Transverse colon (tissue), 4 donors: ENCODE data around the gene NDE1. TPM values are rescaled to one million over a fixed set of nuclear protein-coding genes. Genes with fewer than 3 reads are reported as not detected.

Source experiments
- DNase-seq: peaks from one replicate; pipeline ENCODE4 v3.0.0-alpha.2; 2019
- H3K27ac ChIP-seq, 4 donors: fragments of 200-600 bp; sonication (generic); 2 replicates each; pipeline ENCODE4 v1.5.1; 2016 to 2018; ENCODE audit warnings: inconsistent platforms in 4 of 4
- H3K27me3 ChIP-seq: fragments of 200-600 bp; sonication (generic); 2 replicates; pipeline ENCODE4 v1.5.1; 2017; ENCODE audit warnings: inconsistent platforms
- H3K36me3 ChIP-seq, 4 donors: fragments of 200-600 bp; sonication (generic); 2 replicates each; pipeline ENCODE4 v1.5.1; 2017 to 2019; ENCODE audit warnings: inconsistent platforms in 4 of 4
- H3K4me1 ChIP-seq, 4 donors: fragments of 200-600 bp; sonication (generic); 2 replicates each; pipeline ENCODE4 v1.5.1; 2017 to 2020; ENCODE audit warnings: inconsistent platforms in 4 of 4
- H3K4me3 ChIP-seq, 4 donors: fragments of 200-600 bp; sonication (generic); 1 replicate in 1 of 4; 2 replicates in 3 of 4; pipeline versions ENCODE4 v1.5.1 to v1.6.1; 2017 to 2019; ENCODE audit warnings: inconsistent platforms in 4 of 4
- H3K9me3 ChIP-seq, 2 donors: fragments of 200-600 bp; sonication (generic); 2 replicates each; pipeline ENCODE4 v1.5.1; 2017 to 2019; ENCODE audit warnings: inconsistent platforms in 2 of 2
- EP300 ChIP-seq: sonication (generic); formaldehyde crosslinking; IDR thresholded peaks from one replicate; pipeline ENCODE4 v1.6.1; 2017; ENCODE audit warnings: antibody characterized with exemption, low read depth
- POLR2A ChIP-seq: fragments of 450-650 bp; IDR thresholded peaks from one replicate; pipeline ENCODE4 v1.6.1; 2016; ENCODE audit warnings: antibody characterized with exemption, mild to moderate bottlenecking, moderate library complexity
- POLR2AphosphoS5 ChIP-seq, 3 donors: sonication (generic); formaldehyde crosslinking; IDR thresholded peaks; one replicate each; pipeline ENCODE4 v1.6.1; 2016; ENCODE audit warnings: antibody characterized with exemption in 3 of 3
- WGBS, 2 donors: methylation state at CpG; one replicate each; pipeline ENCODE4 v1.1.5; 2018; ENCODE audit warnings: low coverage in 1 of 2; 5-methylcytosine and 5-hydroxymethylcytosine counted together
- in situ Hi-C, 4 donors: fragments of 200-750 bp; cut with MboI; loops; one replicate each; pipeline versions ENCODE4 v1.15.0 to v1.15.1; 2017; ENCODE audit warnings: low sequenced_read_pairs in 3 of 4, low pct_ligation_motif_present in 1 of 4, low pct_unique_long_range_greater_than_20kb in 1 of 4
- intact Hi-C: fragments of 100-400 bp; cut with DNase I; formaldehyde crosslinking; loops from one replicate; pipeline ENCODE4 v1.15.1; 2023; ENCODE audit warnings: low total_unique reads
- total RNA-seq, 4 donors: library from RNA; depleted of rRNA; stranded (reverse); fragments of >200 nt; gene quantifications; one replicate each; pipeline ENCODE4 v1.1.0, GENCODE V29; 2016
- TF ChIP-seq, protein P1 (sequence below), 5 experiments: fragments of 200-600 bp in 3 of 5; fragments of 450-650 bp in 2 of 5; sonication (generic) in 3 of 5; IDR thresholded peaks; 1 replicate in 2 of 5; 2 replicates in 3 of 5; pipeline ENCODE4 v1.5.1; 2016 to 2017; ENCODE audit warnings: antibody characterized with exemption in 5 of 5, inconsistent platforms in 3 of 5, mild to moderate bottlenecking in 2 of 5, moderate library complexity in 1 of 5

Gene NDE1
- total RNA-seq, 4 donors from 2014 or later = 21.0 to 47.6 (median 36.3) TPM

DNA sequence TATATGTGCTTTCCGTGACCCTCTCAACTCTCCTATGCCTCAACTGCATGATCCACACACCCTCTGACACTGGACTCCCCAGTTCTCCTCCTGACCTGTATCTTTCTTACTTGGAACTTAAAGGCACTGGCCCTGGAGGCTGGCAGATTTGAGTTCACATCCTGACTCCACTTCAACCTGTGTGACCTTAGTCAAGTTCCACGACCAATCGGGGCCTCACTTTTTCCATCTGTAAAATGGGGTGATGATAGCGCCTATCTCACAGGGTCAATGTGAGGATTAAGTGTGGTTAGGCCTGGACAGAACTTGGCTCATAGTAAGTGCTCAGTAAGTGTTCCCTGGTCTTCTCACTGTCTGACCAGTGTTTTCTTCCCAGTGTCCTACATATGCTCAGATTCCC is 32.1 kb upstream of the NDE1 start:
- Histone ChIP-seq H3K9me3 (no peaks in the 10 kb centered on the region), H3K4me3 (no peak overlapping the region), H3K27me3 (no peaks in the 10 kb centered on the region), H3K27ac (no peak overlapping the region), H3K4me1 (no peaks in the 10 kb centered on the region), H3K36me3 (peaks cover 0 to 81% (median 32%) of the 10 kb centered on the region in 4 donors)
- DNase-seq = no peak
- WGBS, 2 donors = 95 to 96% methylated on average over 4 of the region's 4 CpGs
- intact Hi-C loops = no loop called here
- TF ChIP-seq EP300 (no peak), POLR2A (no peak), POLR2AphosphoS5 (IDR thresholded peaks at IDR 0.05) (no peak)
- TF ChIP-seq, protein P1, sequence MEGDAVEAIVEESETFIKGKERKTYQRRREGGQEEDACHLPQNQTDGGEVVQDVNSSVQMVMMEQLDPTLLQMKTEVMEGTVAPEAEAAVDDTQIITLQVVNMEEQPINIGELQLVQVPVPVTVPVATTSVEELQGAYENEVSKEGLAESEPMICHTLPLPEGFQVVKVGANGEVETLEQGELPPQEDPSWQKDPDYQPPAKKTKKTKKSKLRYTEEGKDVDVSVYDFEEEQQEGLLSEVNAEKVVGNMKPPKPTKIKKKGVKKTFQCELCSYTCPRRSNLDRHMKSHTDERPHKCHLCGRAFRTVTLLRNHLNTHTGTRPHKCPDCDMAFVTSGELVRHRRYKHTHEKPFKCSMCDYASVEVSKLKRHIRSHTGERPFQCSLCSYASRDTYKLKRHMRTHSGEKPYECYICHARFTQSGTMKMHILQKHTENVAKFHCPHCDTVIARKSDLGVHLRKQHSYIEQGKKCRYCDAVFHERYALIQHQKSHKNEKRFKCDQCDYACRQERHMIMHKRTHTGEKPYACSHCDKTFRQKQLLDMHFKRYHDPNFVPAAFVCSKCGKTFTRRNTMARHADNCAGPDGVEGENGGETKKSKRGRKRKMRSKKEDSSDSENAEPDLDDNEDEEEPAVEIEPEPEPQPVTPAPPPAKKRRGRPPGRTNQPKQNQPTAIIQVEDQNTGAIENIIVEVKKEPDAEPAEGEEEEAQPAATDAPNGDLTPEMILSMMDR (IDR thresholded peaks at IDR 0.05) = no peak
- in situ Hi-C loops = no loop called here

DNA sequence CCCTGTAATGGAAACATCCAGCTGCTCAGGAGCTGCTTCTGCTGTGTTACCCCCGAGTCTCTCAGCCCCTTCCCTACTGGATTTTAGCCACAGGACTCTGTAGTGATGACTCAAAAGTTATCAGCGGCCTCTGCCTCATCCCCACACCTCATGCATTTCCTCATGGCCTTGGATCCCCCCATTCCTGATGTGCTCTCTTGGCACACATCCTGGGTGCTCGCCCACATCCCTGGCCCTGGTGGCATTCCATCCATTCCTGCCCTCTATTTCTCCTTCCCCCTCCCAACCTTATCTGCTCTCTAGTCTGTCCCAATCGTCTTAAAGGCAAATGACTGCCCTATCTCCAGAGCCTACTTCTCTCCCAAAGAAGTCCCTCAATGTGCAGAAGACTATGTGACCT is 31.7 kb upstream of the NDE1 start:
- intact Hi-C loops (no loop called here), in situ Hi-C loops (no loop called here)
- Histone ChIP-seq H3K27me3 (no peaks in the 10 kb centered on the region), H3K36me3 (peaks cover 0 to 79% (median 32%) of the 10 kb centered on the region in 4 donors), H3K9me3 (no peaks in the 10 kb centered on the region), H3K4me1 (no peaks in the 10 kb centered on the region), H3K4me3 (no peak overlapping the region), H3K27ac (no peak overlapping the region)
- no peak for DNase-seq
- WGBS, 2 donors = 72 to 95% methylated on average over 2 to 4 of the region's 4 CpGs
- TF ChIP-seq, protein P1 (IDR thresholded peaks at IDR 0.05) = no peak
- no peak for TF ChIP-seq POLR2AphosphoS5 (IDR thresholded peaks at IDR 0.05)
- no peak for TF ChIP-seq POLR2A
- TF ChIP-seq EP300 = no peak

DNA sequence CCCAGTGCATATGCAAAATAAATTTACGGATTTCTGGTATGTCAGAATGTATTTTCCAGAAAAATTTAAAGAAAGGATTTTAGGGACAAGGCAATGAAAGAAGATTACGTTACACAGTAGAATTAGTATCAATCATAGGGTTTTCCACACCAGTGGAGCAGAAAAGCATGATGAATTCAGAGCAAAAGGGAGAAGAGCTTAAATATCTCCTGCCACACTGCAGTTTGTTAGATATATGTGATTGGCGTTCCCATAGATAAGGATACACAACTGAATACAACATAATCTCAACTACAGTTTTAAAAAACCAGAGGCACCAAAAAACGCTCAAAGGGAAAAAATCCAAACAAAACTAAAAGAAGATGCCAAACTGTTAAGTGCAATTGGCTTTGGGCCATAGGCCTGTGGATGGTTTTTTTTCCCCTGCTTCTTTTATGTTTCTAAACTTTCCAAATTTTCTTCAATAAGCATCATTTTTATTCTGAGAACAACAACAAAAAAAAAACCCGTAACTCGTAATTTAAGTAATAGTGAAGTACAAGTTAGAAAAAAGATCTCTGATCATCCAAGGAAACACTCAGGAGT is 29.3 kb upstream of the NDE1 start:
- H3K36me3 ChIP-seq = peaks cover 0 to 83% (median 34%) of the 10 kb centered on the region in 4 donors
- H3K9me3 ChIP-seq = no peaks in the 10 kb centered on the region
- H3K27ac ChIP-seq = no peak overlapping the region
- DNase-seq = no peak
- TF ChIP-seq, protein P1 (IDR thresholded peaks at IDR 0.05) = no peak
- TF ChIP-seq POLR2AphosphoS5 (IDR thresholded peaks at IDR 0.05) (no peak), POLR2A (no peak), EP300 (no peak)
- no peaks in the 10 kb centered on the region for H3K27me3 ChIP-seq
- no peak overlapping the region for H3K4me3 ChIP-seq
- 76 to 91% methylated on average over 6 of the region's 6 CpGs for WGBS, 2 donors
- no peaks in the 10 kb centered on the region for H3K4me1 ChIP-seq
- intact Hi-C loops (no loop called here), in situ Hi-C loops (no loop called here)

DNA sequence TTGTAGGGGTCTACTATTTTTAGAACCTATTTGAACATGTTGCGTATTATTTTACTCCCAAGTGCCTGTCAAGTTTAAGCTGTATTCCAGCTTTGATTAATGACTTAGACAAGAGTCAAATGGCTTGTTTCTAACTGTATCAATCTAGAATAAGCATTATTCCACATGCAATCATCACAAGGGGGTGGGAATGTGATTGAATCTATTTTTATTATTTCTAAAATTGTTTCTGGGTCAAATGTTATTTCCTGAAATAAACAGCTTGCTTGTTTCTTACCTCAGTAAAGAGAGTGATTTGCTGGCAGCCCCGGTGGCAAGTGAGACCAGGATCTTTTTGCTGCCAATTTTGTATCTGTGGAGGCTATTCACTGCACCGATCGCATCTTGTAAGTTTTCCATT is 28.6 kb upstream of the NDE1 start:
- no peak for DNase-seq
- no peaks in the 10 kb centered on the region for H3K27me3 ChIP-seq
- H3K4me1 ChIP-seq = no peaks in the 10 kb centered on the region
- H3K36me3 ChIP-seq = peaks cover 0 to 78% (median 31%) of the 10 kb centered on the region in 4 donors
- no peak overlapping the region for H3K4me3 ChIP-seq
- intact Hi-C loops = no loop called here
- no peak for TF ChIP-seq POLR2A
- TF ChIP-seq POLR2AphosphoS5 (IDR thresholded peaks at IDR 0.05) = no peak
- TF ChIP-seq EP300 = no peak
- TF ChIP-seq, protein P1 (IDR thresholded peaks at IDR 0.05) = no peak
- no peak overlapping the region for H3K27ac ChIP-seq
- H3K9me3 ChIP-seq = no peaks in the 10 kb centered on the region
- WGBS, 2 donors = 87 to 91% methylated on average over 1 to 4 of the region's 4 CpGs
- in situ Hi-C loops = no loop called here
